Kidney (tissue), 14 donors: ENCODE data around the gene SLC35F1. TPM values are rescaled to one million over a fixed set of nuclear protein-coding genes. Genes with fewer than 3 reads are reported as not detected.
A peak's percentile ranks its signal among the peaks of the same experiment; 100 is the strongest.

Experiments used
- DNase-seq, 5 donors: peaks; one replicate each; pipeline ENCODE4 v3.0.0-alpha.2; 2013 to 2020
- FAIRE-seq: peaks from 2 replicates; lab custom pipeline; 2012; peaks lifted over from hg19 to GRCh38; lab: Jason Lieb, UNC
- H3K27ac ChIP-seq, 2 donors: one replicate each; pipeline ENCODE4 v1.7.0; 2013; ENCODE audit warnings: low read depth in 2 of 2, low read length in 2 of 2, inconsistent platforms in 1 of 2
- H3K27me3 ChIP-seq: one replicate; pipeline ENCODE4 v1.7.1; 2013; ENCODE audit warnings: low read length, inconsistent platforms; ENCODE audit not compliant: control insufficient read depth, insufficient read depth
- H3K36me3 ChIP-seq, 3 donors: one replicate each; pipeline versions ENCODE4 v1.7.0 to v1.7.1; 2013; ENCODE audit warnings: low read length in 3 of 3, control low read depth in 1 of 3, inconsistent platforms in 1 of 3; ENCODE audit not compliant: insufficient read depth in 3 of 3, control insufficient read depth in 2 of 3
- H3K4me1 ChIP-seq, 3 donors: one replicate each; pipeline versions ENCODE4 v1.7.0 to v1.7.1; 2013; ENCODE audit warnings: low read length in 3 of 3, inconsistent platforms in 1 of 3, low read depth in 1 of 3; ENCODE audit not compliant: control insufficient read depth in 2 of 3, insufficient read depth in 2 of 3
- H3K4me3 ChIP-seq, 3 donors: one replicate each; pipeline versions ENCODE4 v1.7.0 to v1.8.1; 2013; ENCODE audit warnings: low read length in 3 of 3, control low read depth in 1 of 3, inconsistent platforms in 1 of 3
- H3K9ac ChIP-seq, 3 donors: one replicate each; pipeline versions ENCODE4 v1.7.0 to v1.7.1; 2013; ENCODE audit warnings: low read length in 3 of 3, control low read depth in 1 of 3, inconsistent platforms in 1 of 3
- H3K9me3 ChIP-seq, 3 donors: one replicate each; pipeline versions ENCODE4 v1.7.0 to v1.7.1; 2013; ENCODE audit warnings: low read length in 3 of 3, control low read depth in 1 of 3, inconsistent platforms in 1 of 3; ENCODE audit not compliant: control insufficient read depth in 2 of 3, insufficient read depth in 1 of 3
- CTCF ChIP-seq: IDR thresholded peaks from 3 replicates; pipeline ENCODE4 v1.5.1; 2012; ENCODE audit warnings: mild to moderate bottlenecking, moderate library complexity, borderline replicate concordance; ENCODE audit not compliant: insufficient read depth; ENCODE audit errors: extremely low read depth
- intact Hi-C: fragments of 100-400 bp; cut with DNase I; formaldehyde crosslinking; loops from one replicate; pipeline ENCODE4 v1.11.1; 2022
- polyA plus RNA-seq: library from polyadenylated mRNA; stranded (reverse); fragments of 350-450 nt; fragmentation: Illumina TruSeq; extraction: RNeasy Lipid Tissue Mini Kit (QIAGEN cat#74804); gene quantifications from one replicate; pipeline ENCODE4 v1.2.3, GENCODE V29; 2014; ENCODE audit warnings: low read depth, low replicate concordance; ENCODE audit not compliant: insufficient read depth
- total RNA-seq: library from RNA; stranded (reverse); fragmentation: NEBNext Ultra II Directional; extraction: Animal tissue kit (Norgen Biotek cat#: 25700); gene quantifications from one replicate; pipeline ENCODE4 v1.2.1, GENCODE V29; 2021
- donor health status: control.
- donor health status: control.
- donor health status: control.
- donor health status: control.
- donor health status: control.
- donor health status: DM: yes; HTN: yes; CAD: no.
- donor health status: Normal renal cell carcinoma (clear cell type).

The SLC35F1 gene
- total and polyA plus RNA-seq, 2 donors from 2014 or later = 0.28 to 0.63 TPM

GRCh38 chr6:118203545-118203944 lies 296.5 kb downstream of the SLC35F1 start:
- Histone ChIP-seq H3K27ac (no peak overlapping the region), H3K36me3 (no peaks in the 10 kb centered on the region), H3K4me3 (no peak overlapping the region), H3K9me3 (no peaks in the 10 kb centered on the region), H3K9ac (no peak overlapping the region), H3K4me1 (no peaks in the 10 kb centered on the region), H3K27me3 (no peaks in the 10 kb centered on the region)
- no peak for FAIRE-seq
- DNase-seq = no peak
- TF ChIP-seq CTCF = no peak
- intact Hi-C loops = no loop called here

- Histone ChIP-seq H3K4me1 (no peaks in the 10 kb centered on the region), H3K36me3 (no peaks in the 10 kb centered on the region), H3K9ac (no peak overlapping the region), H3K9me3 (no peaks in the 10 kb centered on the region), H3K4me3 (no peak overlapping the region), H3K27ac (no peak overlapping the region), H3K27me3 (no peaks in the 10 kb centered on the region)
- no peak for TF ChIP-seq CTCF
- intact Hi-C loops = no loop called here
- no peak for FAIRE-seq
- DNase-seq = no peak
Measured at GRCh38 chr6:118206221-118206620, 299.2 kb downstream of the SLC35F1 start.

- intact Hi-C loops = no loop called here
- peak in 3 of 5 donors; percentile 12 to 19 (median 17) for DNase-seq
- no peak for TF ChIP-seq CTCF
Measured at GRCh38 chr6:118207947-118208346, 300.9 kb downstream of the SLC35F1 start.

More at GRCh38 chr6:118207947-118208346, 300.9 kb downstream of the SLC35F1 start:
- no peak overlapping the region for H3K4me3 ChIP-seq
- H3K36me3 ChIP-seq = no peaks in the 10 kb centered on the region
- H3K27ac ChIP-seq = no peak overlapping the region
- FAIRE-seq = no peak
- H3K4me1 ChIP-seq = no peaks in the 10 kb centered on the region
- H3K9ac ChIP-seq = no peak overlapping the region
- no peaks in the 10 kb centered on the region for H3K9me3 ChIP-seq
- no peaks in the 10 kb centered on the region for H3K27me3 ChIP-seq
